ENCODE data around the gene PLPPR1. TPM values are rescaled to one million over a fixed set of nuclear protein-coding genes. Genes with fewer than 3 reads are reported as not detected.

Gene PLPPR1
- total RNA-seq, 6 experiments from 2014 or later: 1.4 to 5.4 (median 1.8) TPM

GRCh38 chr9:101225271-101225670 is 196.7 kb downstream of the PLPPR1 start:
- Histone ChIP-seq H3K4me3 (no peak overlapping the region), H3K27me3 (no peaks in the 10 kb centered on the region), H3K9me3 (no peaks in the 10 kb centered on the region), H3K27ac (no peak overlapping the region), H3K36me3 (no peaks in the 10 kb centered on the region), H3K4me1 (no peaks in the 10 kb centered on the region)
- intact Hi-C loops (cut with DNase I): no loop called here
- DNase-seq: no peak
- TF ChIP-seq, protein P1, sequence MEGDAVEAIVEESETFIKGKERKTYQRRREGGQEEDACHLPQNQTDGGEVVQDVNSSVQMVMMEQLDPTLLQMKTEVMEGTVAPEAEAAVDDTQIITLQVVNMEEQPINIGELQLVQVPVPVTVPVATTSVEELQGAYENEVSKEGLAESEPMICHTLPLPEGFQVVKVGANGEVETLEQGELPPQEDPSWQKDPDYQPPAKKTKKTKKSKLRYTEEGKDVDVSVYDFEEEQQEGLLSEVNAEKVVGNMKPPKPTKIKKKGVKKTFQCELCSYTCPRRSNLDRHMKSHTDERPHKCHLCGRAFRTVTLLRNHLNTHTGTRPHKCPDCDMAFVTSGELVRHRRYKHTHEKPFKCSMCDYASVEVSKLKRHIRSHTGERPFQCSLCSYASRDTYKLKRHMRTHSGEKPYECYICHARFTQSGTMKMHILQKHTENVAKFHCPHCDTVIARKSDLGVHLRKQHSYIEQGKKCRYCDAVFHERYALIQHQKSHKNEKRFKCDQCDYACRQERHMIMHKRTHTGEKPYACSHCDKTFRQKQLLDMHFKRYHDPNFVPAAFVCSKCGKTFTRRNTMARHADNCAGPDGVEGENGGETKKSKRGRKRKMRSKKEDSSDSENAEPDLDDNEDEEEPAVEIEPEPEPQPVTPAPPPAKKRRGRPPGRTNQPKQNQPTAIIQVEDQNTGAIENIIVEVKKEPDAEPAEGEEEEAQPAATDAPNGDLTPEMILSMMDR (IDR thresholded peaks at IDR 0.05): no peak
- 71% methylated on average over 4 of the region's 4 CpGs for WGBS (ENCODE audit: insufficient coverage, low coverage, low lambda C conversion rate, missing lambda C conversion rate)
- ATAC-seq: no peak

DNA sequence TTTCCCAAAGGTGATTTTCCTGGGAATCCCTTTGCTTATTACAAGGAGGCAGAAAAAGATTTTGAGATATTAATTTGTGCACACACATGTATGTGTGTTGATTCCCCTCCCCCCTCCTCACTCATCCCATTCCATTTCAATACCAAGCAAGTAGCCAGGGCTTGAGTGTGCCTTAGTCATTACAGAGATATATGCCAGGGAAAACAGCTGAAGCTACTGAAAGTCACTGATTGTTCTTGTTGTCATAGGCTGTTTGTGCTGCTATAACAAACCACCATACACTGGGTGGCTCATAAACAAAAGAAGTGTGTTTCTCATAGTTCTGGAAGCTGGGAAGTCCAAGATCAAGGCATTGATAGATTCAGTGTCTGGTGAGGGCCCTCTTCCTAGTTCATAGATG is 197.6 kb downstream of the PLPPR1 start:
- no peak for ATAC-seq
- Histone ChIP-seq H3K4me3 (no peak overlapping the region), H3K27ac (no peak overlapping the region), H3K36me3 (no peaks in the 10 kb centered on the region), H3K9me3 (no peaks in the 10 kb centered on the region), H3K27me3 (no peaks in the 10 kb centered on the region), H3K4me1 (no peaks in the 10 kb centered on the region)
- TF ChIP-seq, protein P1 (IDR thresholded peaks at IDR 0.05): no peak
- no peak for TF ChIP-seq POLR2A (IDR thresholded peaks at IDR 0.05)
- intact Hi-C loops (cut with DNase I): no loop called here
- DNase-seq: no peak

DNA sequence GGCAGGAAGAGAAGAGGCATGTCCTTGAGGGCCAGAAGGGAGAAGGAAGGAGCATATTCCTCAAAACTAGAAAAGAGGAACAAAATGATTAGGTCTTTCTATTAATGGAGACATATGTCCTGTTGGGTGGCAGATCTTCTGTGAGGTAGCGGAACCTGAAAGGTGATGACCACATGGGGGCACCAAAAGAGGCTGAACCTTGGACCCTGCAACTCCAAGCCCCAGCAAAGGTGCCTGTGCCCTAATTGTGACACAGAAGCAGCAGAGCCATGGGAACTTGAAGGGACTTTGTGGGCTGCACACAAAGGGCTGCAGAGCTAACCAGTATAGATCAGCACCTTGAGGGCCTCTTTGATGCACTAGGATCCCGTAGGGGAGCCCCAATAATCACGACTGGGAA is 198.3 kb downstream of the PLPPR1 start:
- Histone ChIP-seq H3K4me3 (no peak overlapping the region), H3K36me3 (no peaks in the 10 kb centered on the region), H3K4me1 (peaks cover 0 to 6% (median 3%) of the 10 kb centered on the region in 4 donors), H3K9me3 (no peaks in the 10 kb centered on the region), H3K27me3 (no peaks in the 10 kb centered on the region), H3K27ac (no peak overlapping the region)
- TF ChIP-seq, protein P1 (IDR thresholded peaks at IDR 0.05): no peak
- TF ChIP-seq POLR2A (IDR thresholded peaks at IDR 0.05): no peak
- DNase-seq (no peak), ATAC-seq (peak in 1 of 4 donors; percentile 35)
- WGBS (ENCODE audit: insufficient coverage, low coverage, low lambda C conversion rate, missing lambda C conversion rate): 60% methylated on average over 2 of the region's 3 CpGs
- intact Hi-C loops (cut with DNase I): no loop called here

- Histone ChIP-seq H3K27me3 (no peaks in the 10 kb centered on the region), H3K27ac (no peak overlapping the region), H3K36me3 (no peaks in the 10 kb centered on the region), H3K4me3 (no peak overlapping the region), H3K4me1 (peaks cover 0 to 16% (median 8%) of the 10 kb centered on the region in 4 donors), H3K9me3 (no peaks in the 10 kb centered on the region)
- DNase-seq (no peak), ATAC-seq (peak in 1 of 4 donors; percentile 35)
- intact Hi-C loops (cut with DNase I): no loop called here
- TF ChIP-seq POLR2A (IDR thresholded peaks at IDR 0.05): no peak
- TF ChIP-seq, protein P1 (IDR thresholded peaks at IDR 0.05): no peak
- WGBS (ENCODE audit: insufficient coverage, low coverage, low lambda C conversion rate, missing lambda C conversion rate): 0% methylated on average over 1 of the region's 1 CpG
Observed at GRCh38 chr9:101229606-101230005, 201.1 kb downstream of the PLPPR1 start.

GRCh38 chr9:101232405-101232977 is 204.0 kb downstream of the PLPPR1 start:
- no peak overlapping the region for H3K4me3 ChIP-seq
- no peak for TF ChIP-seq POLR2A (IDR thresholded peaks at IDR 0.05)
- TF ChIP-seq, protein P1 (IDR thresholded peaks at IDR 0.05): no peak
- H3K9me3 ChIP-seq: no peaks in the 10 kb centered on the region
- no peaks in the 10 kb centered on the region for H3K27me3 ChIP-seq
- WGBS (ENCODE audit: insufficient coverage, low coverage, low lambda C conversion rate, missing lambda C conversion rate): 92% methylated on average over 2 of the region's 2 CpGs
- peak; percentile 56 to 75 (median 66) for ATAC-seq
- no peak for DNase-seq
- peak overlapping the region in 2 of 3 donors; percentile 6 to 21 for H3K27ac ChIP-seq
- H3K36me3 ChIP-seq: no peaks in the 10 kb centered on the region
- intact Hi-C loops (cut with DNase I): no loop called here
- H3K4me1 ChIP-seq: peaks cover 0 to 16% (median 8%) of the 10 kb centered on the region in 4 donors
